ENCODE data around the gene HPRT1. TPM values are rescaled to one million over a fixed set of nuclear protein-coding genes. Genes with fewer than 3 reads are reported as not detected.
"Not testable (repeated sequence)": the region's sequence is repeated elsewhere in the genome, so short reads cannot be mapped to it uniquely, and the experiment has no call there.

The HPRT1 gene
- total RNA-seq, 4 donors from 2014 or later, result 3.2 to 9.1 (median 4.8) TPM

GRCh38 chrX:134461437-134461836 is 1.5 kb downstream of the HPRT1 start:
- DNase-seq (ENCODE audit: low spot score in 2 of 2), result no peak
- intact Hi-C loops (cut with DNase I; ENCODE audit: low total_unique reads), result no loop called here
- 75 to 85% methylated on average over 3 of the region's 3 CpGs for WGBS, 2 donors
- H3K4me3 ChIP-seq (ENCODE audit: low read depth, poor library complexity, severe bottlenecking), result no peak overlapping the region
- TF ChIP-seq POLR2A (IDR thresholded peaks at IDR 0.05) (no peak), CTCF (IDR thresholded peaks at IDR 0.05) (no peak)

- TF ChIP-seq CTCF (IDR thresholded peaks at IDR 0.05) (no peak), POLR2A (IDR thresholded peaks at IDR 0.05) (no peak)
- intact Hi-C loops (cut with DNase I; ENCODE audit: low total_unique reads), result no loop called here
- WGBS, 2 donors, result 52 to 54% methylated on average over 2 of the region's 2 CpGs
- no peak for DNase-seq (ENCODE audit: low spot score in 2 of 2)
- no peak overlapping the region for H3K4me3 ChIP-seq (ENCODE audit: low read depth, poor library complexity, severe bottlenecking)
These were observed 3.0 kb downstream of the HPRT1 start for GRCh38 chrX:134462927-134463326.

GRCh38 chrX:134464453-134464852 is 4.5 kb downstream of the HPRT1 start:
- WGBS, 2 donors, result 78 to 91% methylated on average over 5 to 6 of the region's 6 CpGs
- DNase-seq (ENCODE audit: low spot score in 2 of 2); intact Hi-C loops (cut with DNase I; ENCODE audit: low total_unique reads): not testable (repeated sequence)

DNA sequence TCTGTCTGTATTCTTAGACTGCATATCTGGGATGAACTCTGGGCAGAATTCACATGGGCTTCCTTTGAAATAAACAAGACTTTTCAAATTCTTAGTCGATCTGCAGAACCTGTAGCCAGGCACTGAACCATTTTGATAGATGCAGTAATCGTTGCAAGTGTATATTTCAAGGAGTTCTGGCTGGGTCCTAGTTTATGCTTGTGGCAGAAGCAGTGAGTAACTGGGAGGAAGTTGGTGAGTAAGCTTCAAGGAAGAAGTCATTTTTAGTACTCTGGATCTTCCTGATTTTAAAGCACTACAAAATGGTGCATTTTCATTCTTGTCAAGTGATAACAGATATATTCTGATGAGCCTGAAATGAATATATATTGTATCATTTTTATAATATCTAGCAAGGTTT is 9.5 kb downstream of the HPRT1 start:
- intact Hi-C loops (cut with DNase I; ENCODE audit: low total_unique reads), result no loop called here

More at GRCh38 chrX:134464453-134464852, 4.5 kb downstream of the HPRT1 start:
- not testable (repeated sequence) for H3K4me3 ChIP-seq (ENCODE audit: low read depth, poor library complexity, severe bottlenecking)

GRCh38 chrX:134470013-134470412 is 10.0 kb downstream of the HPRT1 start:
- WGBS, 2 donors, result 89 to 94% methylated on average over 1 of the region's 1 CpG
- intact Hi-C loops (cut with DNase I; ENCODE audit: low total_unique reads), result no loop called here

More for the DNA sequence above, 9.5 kb downstream of the HPRT1 start:
- H3K4me3 ChIP-seq (ENCODE audit: low read depth, poor library complexity, severe bottlenecking), result no peak overlapping the region
- TF ChIP-seq POLR2A (IDR thresholded peaks at IDR 0.05) (no peak), CTCF (IDR thresholded peaks at IDR 0.05) (no peak)
- WGBS, 2 donors, result 29 to 51% methylated on average over 2 of the region's 2 CpGs
- DNase-seq (ENCODE audit: low spot score in 2 of 2), result no peak

DNA sequence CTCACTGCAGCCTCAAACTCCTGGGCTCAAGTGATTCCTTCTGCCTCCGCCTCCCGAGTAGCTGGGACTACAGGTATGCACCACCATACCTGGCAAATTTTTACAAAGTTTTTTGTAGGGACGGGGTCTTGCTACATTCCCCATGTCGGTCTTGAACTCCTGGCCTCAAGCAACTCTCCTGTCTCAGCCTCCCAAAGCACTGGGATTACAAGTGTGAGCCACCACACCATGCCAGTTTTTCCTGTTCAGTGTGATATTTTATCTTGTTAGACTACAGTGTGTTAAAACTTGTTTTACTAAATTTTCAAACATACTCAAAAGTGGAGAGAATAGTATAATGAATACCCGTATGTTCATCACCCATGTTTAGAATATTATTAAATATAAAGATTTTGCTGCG is 12.1 kb downstream of the HPRT1 start:
- intact Hi-C loops (cut with DNase I; ENCODE audit: low total_unique reads), result no loop called here
- no peak for DNase-seq (ENCODE audit: low spot score in 2 of 2)
- no peak for TF ChIP-seq POLR2A (IDR thresholded peaks at IDR 0.05)
- TF ChIP-seq CTCF (IDR thresholded peaks at IDR 0.05), result no peak
- WGBS, 2 donors, result 90 to 99% methylated on average over 6 of the region's 6 CpGs
- no peak overlapping the region for H3K4me3 ChIP-seq (ENCODE audit: low read depth, poor library complexity, severe bottlenecking)

More at GRCh38 chrX:134470013-134470412, 10.0 kb downstream of the HPRT1 start:
- DNase-seq (ENCODE audit: low spot score in 2 of 2), result no peak
- no peak overlapping the region for H3K4me3 ChIP-seq (ENCODE audit: low read depth, poor library complexity, severe bottlenecking)
- TF ChIP-seq POLR2A (IDR thresholded peaks at IDR 0.05) (no peak), CTCF (IDR thresholded peaks at IDR 0.05) (no peak)

All from lower leg skin (tissue), 4 donors.